Ishikawa (cell line): ENCODE measurements around the gene LIX1L.

ENCODE experiments used
- CEBPB ChIP-seq: IDR thresholded peaks from 2 replicates; pipeline ENCODE4 v1.6.1; 2012
- CREB1 ChIP-seq: IDR thresholded peaks from 2 replicates; pipeline ENCODE4 v1.6.1; 2012; ENCODE audit warnings: low read depth
- EGR1 ChIP-seq: IDR thresholded peaks from 2 replicates; pipeline ENCODE4 v1.6.1; 2012
- EP300 ChIP-seq: IDR thresholded peaks from 2 replicates; pipeline ENCODE4 v1.6.1; 2012; ENCODE audit warnings: borderline replicate concordance
- FOXM1 ChIP-seq: IDR thresholded peaks from 2 replicates; pipeline ENCODE4 v1.6.1; 2012; ENCODE audit warnings: low read depth, borderline replicate concordance
- NFIC ChIP-seq: IDR thresholded peaks from 2 replicates; pipeline ENCODE4 v1.6.1; 2012
- RAD21 ChIP-seq: IDR thresholded peaks from 2 replicates; pipeline ENCODE4 v1.6.1; 2012; ENCODE audit warnings: low read depth
- TAF1 ChIP-seq: IDR thresholded peaks from 2 replicates; pipeline ENCODE4 v1.6.1; 2012; ENCODE audit warnings: low read depth, mild to moderate bottlenecking
- TCF12 ChIP-seq: IDR thresholded peaks from 2 replicates; pipeline ENCODE4 v1.6.1; 2012; ENCODE audit warnings: low read depth
- TEAD4 ChIP-seq: IDR thresholded peaks from 2 replicates; pipeline ENCODE4 v1.6.1; 2012
- YY1 ChIP-seq: IDR thresholded peaks from 2 replicates; pipeline ENCODE4 v1.6.1; 2012; ENCODE audit warnings: low read depth
- ZBTB7A ChIP-seq: IDR thresholded peaks from 2 replicates; pipeline ENCODE4 v1.6.1; 2012; ENCODE audit warnings: low read depth
- TF ChIP-seq, protein P1 (sequence below): IDR thresholded peaks from 2 replicates; pipeline ENCODE4 v1.6.1; 2012
- TF ChIP-seq, protein P2 (sequence below): IDR thresholded peaks from 2 replicates; pipeline ENCODE4 v1.6.1; 2012; ENCODE audit warnings: low read depth, mild to moderate bottlenecking
- TF ChIP-seq, protein P3 (sequence below): IDR thresholded peaks from 2 replicates; pipeline ENCODE4 v1.6.1; 2012

Gene LIX1L

DNA sequence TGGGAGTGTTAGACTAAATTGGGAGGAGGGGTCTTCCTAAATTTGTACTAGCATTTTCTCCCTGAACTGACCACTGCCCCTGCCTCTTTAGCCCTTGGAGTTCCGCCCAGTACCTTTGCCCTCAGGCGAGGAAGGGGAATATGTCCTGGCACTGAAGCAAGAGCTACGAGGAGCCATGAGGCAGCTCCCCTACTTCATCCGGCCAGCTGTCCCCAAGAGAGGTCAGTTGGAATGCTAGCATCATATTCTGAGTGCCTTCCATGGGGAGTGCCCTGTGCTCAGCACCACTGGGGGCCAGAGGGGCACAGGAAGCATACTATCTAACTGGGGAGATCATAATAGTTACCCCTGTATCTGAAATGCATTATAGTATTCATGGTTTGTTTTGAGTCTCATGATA lies 17.4 kb upstream of the LIX1L start:
- TF ChIP-seq FOXM1 (no peak), ZBTB7A (no peak), EGR1 (no peak), TEAD4 (no peak), CREB1 (no peak), NFIC (no peak), YY1 (no peak), CEBPB (no peak), EP300 (no peak), TAF1 (no peak), RAD21 (no peak), TCF12 (no peak)
- TF ChIP-seq, protein P1, sequence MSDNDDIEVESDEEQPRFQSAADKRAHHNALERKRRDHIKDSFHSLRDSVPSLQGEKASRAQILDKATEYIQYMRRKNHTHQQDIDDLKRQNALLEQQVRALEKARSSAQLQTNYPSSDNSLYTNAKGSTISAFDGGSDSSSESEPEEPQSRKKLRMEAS, result no peak
- TF ChIP-seq, protein P2, sequence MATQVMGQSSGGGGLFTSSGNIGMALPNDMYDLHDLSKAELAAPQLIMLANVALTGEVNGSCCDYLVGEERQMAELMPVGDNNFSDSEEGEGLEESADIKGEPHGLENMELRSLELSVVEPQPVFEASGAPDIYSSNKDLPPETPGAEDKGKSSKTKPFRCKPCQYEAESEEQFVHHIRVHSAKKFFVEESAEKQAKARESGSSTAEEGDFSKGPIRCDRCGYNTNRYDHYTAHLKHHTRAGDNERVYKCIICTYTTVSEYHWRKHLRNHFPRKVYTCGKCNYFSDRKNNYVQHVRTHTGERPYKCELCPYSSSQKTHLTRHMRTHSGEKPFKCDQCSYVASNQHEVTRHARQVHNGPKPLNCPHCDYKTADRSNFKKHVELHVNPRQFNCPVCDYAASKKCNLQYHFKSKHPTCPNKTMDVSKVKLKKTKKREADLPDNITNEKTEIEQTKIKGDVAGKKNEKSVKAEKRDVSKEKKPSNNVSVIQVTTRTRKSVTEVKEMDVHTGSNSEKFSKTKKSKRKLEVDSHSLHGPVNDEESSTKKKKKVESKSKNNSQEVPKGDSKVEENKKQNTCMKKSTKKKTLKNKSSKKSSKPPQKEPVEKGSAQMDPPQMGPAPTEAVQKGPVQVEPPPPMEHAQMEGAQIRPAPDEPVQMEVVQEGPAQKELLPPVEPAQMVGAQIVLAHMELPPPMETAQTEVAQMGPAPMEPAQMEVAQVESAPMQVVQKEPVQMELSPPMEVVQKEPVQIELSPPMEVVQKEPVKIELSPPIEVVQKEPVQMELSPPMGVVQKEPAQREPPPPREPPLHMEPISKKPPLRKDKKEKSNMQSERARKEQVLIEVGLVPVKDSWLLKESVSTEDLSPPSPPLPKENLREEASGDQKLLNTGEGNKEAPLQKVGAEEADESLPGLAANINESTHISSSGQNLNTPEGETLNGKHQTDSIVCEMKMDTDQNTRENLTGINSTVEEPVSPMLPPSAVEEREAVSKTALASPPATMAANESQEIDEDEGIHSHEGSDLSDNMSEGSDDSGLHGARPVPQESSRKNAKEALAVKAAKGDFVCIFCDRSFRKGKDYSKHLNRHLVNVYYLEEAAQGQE, result no peak
- TF ChIP-seq, protein P3, sequence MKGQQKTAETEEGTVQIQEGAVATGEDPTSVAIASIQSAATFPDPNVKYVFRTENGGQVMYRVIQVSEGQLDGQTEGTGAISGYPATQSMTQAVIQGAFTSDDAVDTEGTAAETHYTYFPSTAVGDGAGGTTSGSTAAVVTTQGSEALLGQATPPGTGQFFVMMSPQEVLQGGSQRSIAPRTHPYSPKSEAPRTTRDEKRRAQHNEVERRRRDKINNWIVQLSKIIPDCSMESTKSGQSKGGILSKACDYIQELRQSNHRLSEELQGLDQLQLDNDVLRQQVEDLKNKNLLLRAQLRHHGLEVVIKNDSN, result no peak

DNA sequence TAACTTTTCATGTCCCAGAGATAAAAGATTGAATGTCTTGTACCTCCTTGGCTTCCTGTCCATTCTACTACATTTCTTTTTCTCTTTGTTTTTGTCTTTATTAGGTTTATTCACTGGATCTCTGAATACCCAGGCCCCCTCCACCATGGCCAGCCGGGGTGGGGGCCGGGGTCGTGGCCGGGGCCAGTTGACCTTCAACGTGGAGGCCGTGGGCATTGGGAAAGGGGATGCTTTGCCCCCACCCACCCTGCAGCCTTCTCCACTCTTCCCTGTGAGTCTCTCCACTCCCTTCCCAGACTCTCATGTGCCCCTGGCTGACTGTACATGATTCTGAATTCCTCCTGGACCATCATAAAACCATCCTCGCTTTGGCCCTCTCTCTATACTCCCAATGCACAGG lies 16.9 kb upstream of the LIX1L start:
- TF ChIP-seq, protein P3, result no peak
- TF ChIP-seq CREB1 (no peak), RAD21 (no peak), EGR1 (no peak)

DNA sequence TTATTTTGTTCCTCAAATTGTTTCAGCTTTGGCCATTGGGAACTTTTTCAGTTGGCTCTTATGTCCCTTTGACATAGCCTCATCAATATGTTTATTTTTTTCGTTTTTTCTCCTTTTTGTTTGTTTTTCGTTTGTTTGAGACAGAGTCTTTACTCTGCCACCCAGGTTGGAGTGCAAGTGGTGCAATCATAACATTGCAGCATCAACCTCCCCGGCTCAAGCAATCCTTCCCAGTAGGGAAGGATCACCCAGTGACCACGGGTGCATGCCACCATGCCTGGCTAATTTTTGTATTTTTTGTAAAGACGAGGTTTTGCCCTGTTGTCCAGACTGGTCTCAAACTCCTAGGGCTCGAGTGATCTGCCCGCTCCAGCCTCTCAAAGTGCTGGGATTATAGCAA lies 14.8 kb upstream of the LIX1L start:
- TF ChIP-seq TEAD4, result no peak
- no peak for TF ChIP-seq FOXM1
- no peak for TF ChIP-seq NFIC
- TF ChIP-seq CREB1, result no peak

DNA sequence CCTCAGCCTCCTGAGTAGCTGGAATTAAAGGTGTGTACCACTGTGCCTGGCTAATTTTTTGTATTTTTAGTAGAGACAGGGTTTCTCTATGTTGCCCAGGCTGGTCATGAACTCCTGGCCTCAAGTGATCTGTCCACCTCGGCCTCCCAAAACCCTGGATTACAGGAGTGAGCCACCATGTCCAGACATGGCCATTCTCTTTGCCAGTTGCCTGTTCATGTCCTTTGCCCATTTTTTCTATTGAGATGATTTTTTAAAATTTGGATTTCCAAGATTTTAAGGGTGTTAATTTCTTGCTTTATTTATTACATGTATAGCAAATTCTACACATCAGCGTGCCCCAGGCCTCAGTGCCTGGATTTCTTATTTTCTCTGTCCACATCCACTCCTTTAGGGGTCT lies 9.5 kb upstream of the LIX1L start:
- TF ChIP-seq, protein P1, result no peak
- TF ChIP-seq, protein P2, result no peak
- TF ChIP-seq EGR1, result no peak
- TF ChIP-seq TEAD4, result no peak
- TF ChIP-seq FOXM1, result no peak
- no peak for TF ChIP-seq ZBTB7A
- TF ChIP-seq EP300, result no peak
- TF ChIP-seq CEBPB, result no peak
- no peak for TF ChIP-seq CREB1
- TF ChIP-seq RAD21, result no peak
- no peak for TF ChIP-seq YY1
- no peak for TF ChIP-seq NFIC
- no peak for TF ChIP-seq TCF12
- TF ChIP-seq, protein P3, result no peak
- no peak for TF ChIP-seq TAF1

DNA sequence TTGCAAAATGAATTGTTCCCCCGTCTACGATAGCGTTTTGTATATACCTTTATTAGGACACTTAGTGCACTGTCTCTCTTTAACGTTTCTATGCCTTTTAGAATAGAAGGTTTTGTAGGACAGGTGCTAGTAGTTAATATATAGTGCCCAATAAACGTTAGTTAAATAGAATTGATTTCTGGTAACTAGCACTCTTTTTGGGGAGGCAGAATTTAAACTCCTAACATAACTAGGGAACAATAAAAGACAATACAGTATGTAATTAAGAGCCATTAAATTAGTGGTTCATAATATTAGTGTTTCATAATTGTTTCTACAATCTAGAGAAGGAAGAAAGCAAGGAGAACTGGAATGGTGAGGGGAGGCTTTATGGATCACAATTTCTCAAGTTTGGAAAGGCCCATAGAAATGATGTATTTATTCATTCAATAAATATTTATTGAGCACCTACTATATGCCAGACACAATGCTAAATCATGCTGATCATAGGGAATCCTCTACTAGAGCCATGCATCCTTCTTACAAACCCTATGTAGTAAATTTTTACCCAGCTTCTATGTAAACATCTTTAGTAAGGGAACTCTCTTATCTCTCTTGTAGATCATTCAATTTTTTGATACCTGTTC lies 7.4 kb upstream of the LIX1L start:
- TF ChIP-seq TAF1 (no peak), CREB1 (no peak), EGR1 (no peak), FOXM1 (no peak), EP300 (no peak), RAD21 (no peak), CEBPB (no peak), NFIC (no peak)
- TF ChIP-seq, protein P3, result no peak
